Mesendoderm (in vitro differentiated cells): ENCODE results near the gene SMTNL2.

Experiments used
- DNase-seq: peaks from one replicate; pipeline ENCODE4 v3.0.0; 2013
- H2AK5ac ChIP-seq: 2 replicates; pipeline ENCODE4 v1.6.1; 2013; ENCODE audit warnings: low read length, inconsistent platforms
- H2BK120ac ChIP-seq: 2 replicates; pipeline ENCODE4 v1.6.1; 2013; ENCODE audit warnings: low read depth, mild to moderate bottlenecking, low read length, moderate library complexity, mixed read lengths
- H2BK15ac ChIP-seq: replicated peaks from 2 replicates; pipeline ENCODE4 v1.6.1; 2013; ENCODE audit warnings: low read depth, mild to moderate bottlenecking, moderate library complexity
- H2BK5ac ChIP-seq: 2 replicates; pipeline ENCODE4 v1.6.1; 2013; ENCODE audit warnings: low read length, inconsistent platforms
- H3K18ac ChIP-seq: 2 replicates; pipeline ENCODE4 v1.6.1; 2013; ENCODE audit warnings: mild to moderate bottlenecking, low read length, mixed read lengths
- H3K23ac ChIP-seq: one replicate; pipeline ENCODE4 v1.6.1; 2013; ENCODE audit warnings: low read length
- H3K27ac ChIP-seq: 2 replicates; pipeline ENCODE4 v1.5.1; 2013; ENCODE audit warnings: low read depth, mild to moderate bottlenecking, inconsistent platforms, low read length, moderate library complexity
- H3K27me3 ChIP-seq: 2 replicates; pipeline ENCODE4 v1.6.1; 2013; ENCODE audit warnings: low read length, control low read depth, mild to moderate bottlenecking, inconsistent platforms; ENCODE audit not compliant: insufficient read depth, poor library complexity
- H3K36me3 ChIP-seq: 2 replicates; pipeline ENCODE4 v1.6.1; 2013; ENCODE audit warnings: low read length, inconsistent platforms; ENCODE audit not compliant: control insufficient read depth, insufficient read depth
- H3K4ac ChIP-seq: one replicate; pipeline ENCODE4 v1.6.1; 2013; ENCODE audit warnings: low read depth, mild to moderate bottlenecking, low read length, moderate library complexity
- H3K4me1 ChIP-seq: 2 replicates; pipeline ENCODE4 v1.6.1; 2013; ENCODE audit warnings: low read depth, low read length, inconsistent platforms; ENCODE audit not compliant: control insufficient read depth
- H3K4me2 ChIP-seq: 2 replicates; pipeline ENCODE4 v1.6.1; 2013; ENCODE audit warnings: low read length
- H3K4me3 ChIP-seq: 2 replicates; pipeline ENCODE4 v1.5.1; 2013; ENCODE audit warnings: mild to moderate bottlenecking, low read length
- H3K56ac ChIP-seq: one replicate; pipeline ENCODE4 v1.6.1; 2013; ENCODE audit warnings: low read length
- H3K79me1 ChIP-seq: 2 replicates; pipeline ENCODE4 v1.6.1; 2013; ENCODE audit warnings: low read length, inconsistent platforms
- H3K79me2 ChIP-seq: 2 replicates; pipeline ENCODE4 v1.6.1; 2013; ENCODE audit warnings: mild to moderate bottlenecking, low read length; ENCODE audit not compliant: control insufficient read depth, insufficient read depth
- H3K9ac ChIP-seq: 2 replicates; pipeline ENCODE4 v1.6.1; 2013; ENCODE audit warnings: low read length, inconsistent platforms
- H4K5ac ChIP-seq: one replicate; pipeline ENCODE4 v1.6.1; 2013; ENCODE audit warnings: low read length
- H4K8ac ChIP-seq: one replicate; pipeline ENCODE4 v1.6.1; 2013; ENCODE audit warnings: low read depth, mild to moderate bottlenecking, control low read depth, low read length, moderate library complexity
- WGBS: extraction: QIAGEN DNeasy Blood & Tissue Kit; methylation state at CpG from one replicate; pipeline ENCODE4 v1.1.7; 2013; ENCODE audit warnings: low lambda C conversion rate, missing lambda C conversion rate; ENCODE audit not compliant: insufficient coverage; ENCODE audit errors: extremely low coverage; 5-methylcytosine and 5-hydroxymethylcytosine counted together

SMTNL2 gene

GRCh38 chr17:4557626-4558346 is 26.5 kb upstream of the SMTNL2 start:
- Histone ChIP-seq H2AK5ac (no peak overlapping the region), H3K18ac (no peak overlapping the region), H3K79me1 (peaks cover 8% of the 10 kb centered on the region), H3K4me2 (no peak overlapping the region), H4K5ac (no peak overlapping the region), H2BK15ac (no peak overlapping the region), H2BK120ac (no peak overlapping the region), H3K79me2 (peaks cover 21% of the 10 kb centered on the region), H3K4me1 (peaks cover 3% of the 10 kb centered on the region), H3K9ac (no peak overlapping the region), H3K56ac (no peak overlapping the region), H3K4me3 (no peak overlapping the region), H3K27me3 (no peaks in the 10 kb centered on the region), H3K4ac (no peak overlapping the region), H3K23ac (no peak overlapping the region), H3K27ac (no peak overlapping the region), H3K36me3 (no peaks in the 10 kb centered on the region), H4K8ac (no peak overlapping the region), H2BK5ac (no peak overlapping the region)
- DNase-seq: no peak
- WGBS: no CpG with 5 or more reads among the region's 6 CpGs

GRCh38 chr17:4558347-4558971 is 25.9 kb upstream of the SMTNL2 start:
- Histone ChIP-seq H3K27me3 (no peaks in the 10 kb centered on the region), H3K4me1 (peaks cover 3% of the 10 kb centered on the region), H2BK15ac (no peak overlapping the region), H3K56ac (no peak overlapping the region), H4K5ac (no peak overlapping the region), H3K4me3 (no peak overlapping the region), H2AK5ac (no peak overlapping the region), H2BK5ac (no peak overlapping the region), H3K9ac (no peak overlapping the region), H2BK120ac (no peak overlapping the region), H3K79me1 (peaks cover 6% of the 10 kb centered on the region), H3K79me2 (peaks cover 16% of the 10 kb centered on the region), H3K27ac (no peak overlapping the region), H4K8ac (no peak overlapping the region), H3K4me2 (no peak overlapping the region), H3K4ac (no peak overlapping the region), H3K36me3 (no peaks in the 10 kb centered on the region), H3K18ac (no peak overlapping the region), H3K23ac (no peak overlapping the region)
- DNase-seq: no peak
- no CpG with 5 or more reads among the region's 24 CpGs for WGBS

GRCh38 chr17:4559139-4559791 is 25.1 kb upstream of the SMTNL2 start:
- no peak overlapping the region for H3K27ac ChIP-seq
- H2AK5ac ChIP-seq: no peak overlapping the region
- no peak overlapping the region for H3K4ac ChIP-seq
- no peak for DNase-seq
- H4K5ac ChIP-seq: no peak overlapping the region
- H3K4me3 ChIP-seq: no peak overlapping the region
- no peaks in the 10 kb centered on the region for H3K36me3 ChIP-seq
- peaks cover 3% of the 10 kb centered on the region for H3K4me1 ChIP-seq
- no peak overlapping the region for H2BK15ac ChIP-seq
- no peak overlapping the region for H3K4me2 ChIP-seq
- H3K79me2 ChIP-seq: peaks cover 9% of the 10 kb centered on the region
- H3K9ac ChIP-seq: no peak overlapping the region
- no CpG with 5 or more reads among the region's 17 CpGs for WGBS
- no peak overlapping the region for H4K8ac ChIP-seq
- no peak overlapping the region for H3K23ac ChIP-seq
- H3K56ac ChIP-seq: no peak overlapping the region
- no peaks in the 10 kb centered on the region for H3K27me3 ChIP-seq
- H2BK120ac ChIP-seq: no peak overlapping the region
- no peak overlapping the region for H3K18ac ChIP-seq
- no peak overlapping the region for H2BK5ac ChIP-seq
- no peaks in the 10 kb centered on the region for H3K79me1 ChIP-seq

- H3K4ac ChIP-seq: no peak overlapping the region
- WGBS: no CpG with 5 or more reads among the region's 5 CpGs
- H3K9ac ChIP-seq: no peak overlapping the region
- H2BK120ac ChIP-seq: no peak overlapping the region
- no peaks in the 10 kb centered on the region for H3K27me3 ChIP-seq
- peaks cover 2% of the 10 kb centered on the region for H3K79me2 ChIP-seq
- no peak overlapping the region for H3K4me3 ChIP-seq
- no peak overlapping the region for H3K23ac ChIP-seq
- no peak overlapping the region for H2AK5ac ChIP-seq
- no peak overlapping the region for H4K8ac ChIP-seq
- H3K79me1 ChIP-seq: no peaks in the 10 kb centered on the region
- H4K5ac ChIP-seq: no peak overlapping the region
- H3K18ac ChIP-seq: no peak overlapping the region
- H3K56ac ChIP-seq: no peak overlapping the region
- H3K4me2 ChIP-seq: no peak overlapping the region
- H3K36me3 ChIP-seq: no peaks in the 10 kb centered on the region
- H3K4me1 ChIP-seq: peaks cover 3% of the 10 kb centered on the region
- no peak overlapping the region for H2BK5ac ChIP-seq
- no peak overlapping the region for H2BK15ac ChIP-seq
- H3K27ac ChIP-seq: no peak overlapping the region
- DNase-seq: no peak
These were observed 24.4 kb upstream of the SMTNL2 start for GRCh38 chr17:4559966-4560365.

GRCh38 chr17:4560421-4560820 is 23.9 kb upstream of the SMTNL2 start, which contains the start of gene GGT6:
Gene GGT6, minus strand, starts transcription at chr17:4560577. Its CDS starts 56 bp downstream, at chr17:4560521.
- Histone ChIP-seq H3K36me3 (no peaks in the 10 kb centered on the region), H2AK5ac (no peak within 1 kb of the TSS), H3K56ac (no peak within 1 kb of the TSS), H3K27me3 (no peaks in the 10 kb centered on the region), H4K8ac (no peak within 1 kb of the TSS), H3K4me1 (peaks cover 3% of the 10 kb centered on the region), H3K18ac (no peak within 1 kb of the TSS), H3K4me2 (no peak within 1 kb of the TSS), H3K4me3 (no peak within 1 kb of the TSS), H3K4ac (no peak within 1 kb of the TSS), H3K9ac (no peak within 1 kb of the TSS), H2BK120ac (no peak within 1 kb of the TSS), H2BK15ac (no peak within 1 kb of the TSS), H3K27ac (no peak within 1 kb of the TSS), H4K5ac (no peak within 1 kb of the TSS), H3K23ac (no peak within 1 kb of the TSS), H3K79me1 (no peaks in the 10 kb centered on the region), H3K79me2 (no peaks in the 10 kb centered on the region), H2BK5ac (no peak within 1 kb of the TSS)
- WGBS: no CpG with 5 or more reads among the region's 12 CpGs
- DNase-seq: no peak
